OCI-LY7 (cell line): ENCODE measurements around the gene UBL4A.

Source experiments
- EZH2phosphoT487 ChIP-seq: fragments of 200-600 bp; sonication (generic); IDR thresholded peaks from 2 replicates; pipeline ENCODE4 v1.6.1; 2018; ENCODE audit warnings: low read depth, borderline replicate concordance, mild to moderate bottlenecking, mixed run types, antibody characterized with exemption, low read length, moderate library complexity, mixed read lengths
- TF ChIP-seq, protein P1 (sequence below): fragments of 200-600 bp; sonication (generic); conservative IDR thresholded peaks from 2 replicates; pipeline ENCODE4 v1.5.1; 2014; ENCODE audit warnings: mild to moderate bottlenecking, antibody characterized with exemption, low read length, moderate library complexity, mixed read lengths

DNA sequence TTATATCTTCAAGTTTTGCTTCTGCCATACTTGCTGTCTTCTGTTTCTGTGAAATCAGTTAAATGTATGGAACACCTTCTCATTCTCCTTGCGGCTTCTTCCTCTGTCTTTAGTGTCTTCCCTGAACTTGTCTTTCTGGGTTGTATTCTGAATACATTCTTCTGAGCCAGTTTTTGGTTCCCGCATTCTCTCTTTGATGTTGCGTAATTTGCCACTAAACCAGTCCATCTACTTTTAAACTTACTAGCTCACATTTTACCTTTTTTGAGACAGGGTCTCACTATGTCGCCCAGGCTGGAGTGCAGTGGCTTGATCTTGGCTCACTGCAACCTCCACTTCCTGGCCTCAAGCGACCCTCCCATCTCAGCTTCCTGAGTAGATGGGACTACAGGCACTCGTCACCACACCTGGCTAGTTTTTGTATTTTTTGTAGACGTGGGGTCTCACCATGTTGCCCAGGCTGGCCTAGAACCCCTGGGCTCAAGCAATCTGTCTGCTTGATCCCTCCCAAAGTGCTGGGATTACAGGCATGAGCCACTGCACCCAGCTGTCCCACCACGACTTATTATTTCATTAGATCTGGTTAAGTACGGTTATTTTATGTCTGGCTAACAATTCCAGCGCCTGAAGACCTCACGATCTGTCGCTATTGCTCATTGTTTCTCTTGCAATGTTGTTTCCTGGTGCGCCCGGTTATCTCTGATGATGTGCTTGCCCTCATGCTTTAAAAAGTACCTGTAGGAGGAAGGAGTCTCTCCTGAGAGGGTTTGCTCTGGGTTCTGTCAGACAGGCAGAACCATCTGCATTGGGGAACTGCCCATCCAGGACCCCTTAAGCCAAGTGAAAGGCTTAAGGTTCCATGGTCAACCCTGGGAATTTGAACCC lies 39.4 kb upstream of the UBL4A start:
- TF ChIP-seq, protein P1, sequence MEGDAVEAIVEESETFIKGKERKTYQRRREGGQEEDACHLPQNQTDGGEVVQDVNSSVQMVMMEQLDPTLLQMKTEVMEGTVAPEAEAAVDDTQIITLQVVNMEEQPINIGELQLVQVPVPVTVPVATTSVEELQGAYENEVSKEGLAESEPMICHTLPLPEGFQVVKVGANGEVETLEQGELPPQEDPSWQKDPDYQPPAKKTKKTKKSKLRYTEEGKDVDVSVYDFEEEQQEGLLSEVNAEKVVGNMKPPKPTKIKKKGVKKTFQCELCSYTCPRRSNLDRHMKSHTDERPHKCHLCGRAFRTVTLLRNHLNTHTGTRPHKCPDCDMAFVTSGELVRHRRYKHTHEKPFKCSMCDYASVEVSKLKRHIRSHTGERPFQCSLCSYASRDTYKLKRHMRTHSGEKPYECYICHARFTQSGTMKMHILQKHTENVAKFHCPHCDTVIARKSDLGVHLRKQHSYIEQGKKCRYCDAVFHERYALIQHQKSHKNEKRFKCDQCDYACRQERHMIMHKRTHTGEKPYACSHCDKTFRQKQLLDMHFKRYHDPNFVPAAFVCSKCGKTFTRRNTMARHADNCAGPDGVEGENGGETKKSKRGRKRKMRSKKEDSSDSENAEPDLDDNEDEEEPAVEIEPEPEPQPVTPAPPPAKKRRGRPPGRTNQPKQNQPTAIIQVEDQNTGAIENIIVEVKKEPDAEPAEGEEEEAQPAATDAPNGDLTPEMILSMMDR, result no peak
- no peak for TF ChIP-seq EZH2phosphoT487
